ENCODE results near the gene CCDC47.
"Not testable (repeated sequence)": the region's sequence is repeated elsewhere in the genome, so short reads cannot be mapped to it uniquely, and the experiment has no call there.

Gene CCDC47

GRCh38 chr17:63773272-63774140, at the start of gene CCDC47:
CCDC47 (minus strand) TSS chr17:63773597; CDS start chr17:63766175, 7,422 bp downstream.
- DNase-seq (ENCODE audit: low spot score) = peak; percentile 100

- DNase-seq (ENCODE audit: low spot score) = no peak
Measured at GRCh38 chr17:63822537-63822936, 49.1 kb upstream of the CCDC47 start.

- no peak for DNase-seq (ENCODE audit: low spot score)
Measured at GRCh38 chr17:63821804-63822203, 48.4 kb upstream of the CCDC47 start.

GRCh38 chr17:63820963-63821561, 47.7 kb upstream of the CCDC47 start:
- no peak for DNase-seq (ENCODE audit: low spot score)

GRCh38 chr17:63819585-63820537, 46.5 kb upstream of the CCDC47 start:
- DNase-seq (ENCODE audit: low spot score) = no peak

- DNase-seq (ENCODE audit: low spot score) = no peak
Measured at GRCh38 chr17:63819131-63819530, 45.7 kb upstream of the CCDC47 start.

GRCh38 chr17:63817736-63818385, 44.5 kb upstream of the CCDC47 start:
- DNase-seq (ENCODE audit: low spot score) = no peak

- DNase-seq (ENCODE audit: low spot score) = no peak
Measured at GRCh38 chr17:63816669-63817068, 43.3 kb upstream of the CCDC47 start.

GRCh38 chr17:63816123-63816522, 42.7 kb upstream of the CCDC47 start:
- DNase-seq (ENCODE audit: low spot score) = no peak

- DNase-seq (ENCODE audit: low spot score) = no peak
Measured at GRCh38 chr17:63809970-63810369, 36.6 kb upstream of the CCDC47 start.

GRCh38 chr17:63805591-63805990, 32.2 kb upstream of the CCDC47 start:
- no peak for DNase-seq (ENCODE audit: low spot score)

- no peak for DNase-seq (ENCODE audit: low spot score)
Measured at GRCh38 chr17:63804328-63804727, 30.9 kb upstream of the CCDC47 start.

- DNase-seq (ENCODE audit: low spot score) = no peak
Measured at GRCh38 chr17:63800783-63801182, 27.4 kb upstream of the CCDC47 start.

GRCh38 chr17:63798572-63799106, 25.2 kb upstream of the CCDC47 start:
- no peak for DNase-seq (ENCODE audit: low spot score)

GRCh38 chr17:63796375-63796774, 23.0 kb upstream of the CCDC47 start:
- DNase-seq (ENCODE audit: low spot score) = not testable (repeated sequence)

- DNase-seq (ENCODE audit: low spot score) = no peak
Measured at GRCh38 chr17:63792055-63792729, 18.8 kb upstream of the CCDC47 start.

GRCh38 chr17:63790057-63790456, 16.7 kb upstream of the CCDC47 start:
- no peak for DNase-seq (ENCODE audit: low spot score)

GRCh38 chr17:63786971-63787711, 13.7 kb upstream of the CCDC47 start:
- DNase-seq (ENCODE audit: low spot score) = no peak

GRCh38 chr17:63786117-63786516, 12.7 kb upstream of the CCDC47 start:
- no peak for DNase-seq (ENCODE audit: low spot score)

GRCh38 chr17:63785556-63785955, 12.2 kb upstream of the CCDC47 start:
- DNase-seq (ENCODE audit: low spot score) = peak; percentile 54
